ENCODE data around the gene CHRM5.

DNA sequence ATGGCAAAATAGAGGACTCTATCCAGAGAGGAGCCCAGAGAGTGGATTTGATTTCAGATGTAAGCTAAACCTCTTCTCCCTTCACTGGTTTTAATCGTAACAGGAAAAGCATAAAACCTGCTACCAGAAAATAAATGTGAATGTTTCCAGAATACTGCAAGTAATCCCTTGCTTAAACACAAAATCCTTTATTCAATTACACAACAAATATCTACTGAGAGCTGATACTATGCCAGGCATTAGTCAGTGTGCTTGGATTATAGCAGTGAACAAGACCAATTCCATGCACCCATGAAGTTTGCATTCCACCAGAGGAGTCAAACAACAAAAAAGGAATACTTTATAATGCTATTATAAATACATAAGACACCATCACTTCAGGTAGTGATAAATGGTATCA, 55.6 kb downstream of the CHRM5 start:
- TF ChIP-seq CTCF (IDR thresholded peaks at IDR 0.05) (no peak), POLR2A (IDR thresholded peaks at IDR 0.05) (no peak)

Measured in esophagus squamous epithelium (tissue), 4 donors.